Right cardiac atrium (tissue), 5 donors: ENCODE measurements around the gene VANGL2. TPM values are rescaled to one million over a fixed set of nuclear protein-coding genes. Genes with fewer than 3 reads are reported as not detected.

Experiments used
- ATAC-seq, 2 donors: fragments of 200-7000 bp; cut with Tn5 transposase; one replicate each; pipeline versions ENCODE4 v1.8.0 to v1.9.1; 2020; ENCODE audit warnings: moderate library complexity in 2 of 2, mild to moderate bottlenecking in 1 of 2
- DNase-seq, 3 donors: peaks; one replicate each; pipeline ENCODE4 v3.0.0-alpha.2; 2020
- H3K27ac ChIP-seq: one replicate; pipeline ENCODE4 v1.5.1; 2013; ENCODE audit warnings: mild to moderate bottlenecking, low read length, control low read depth, moderate library complexity
- H3K27me3 ChIP-seq: one replicate; pipeline ENCODE4 v1.6.1; 2013; ENCODE audit not compliant: control insufficient read depth, insufficient read depth
- H3K4me1 ChIP-seq: one replicate; pipeline ENCODE4 v1.6.1; 2013; ENCODE audit warnings: low read length; ENCODE audit not compliant: control insufficient read depth, insufficient read depth
- H3K4me3 ChIP-seq: one replicate; pipeline ENCODE4 v1.5.1; 2013; ENCODE audit warnings: low read length, control low read depth
- H3K9me3 ChIP-seq: one replicate; pipeline ENCODE4 v1.6.1; 2013; ENCODE audit warnings: low read length; ENCODE audit not compliant: control insufficient read depth
- WGBS: extraction: QIAGEN DNeasy Blood & Tissue Kit; methylation state at CpG from one replicate; pipeline ENCODE4 v1.1.7; 2013; 5-methylcytosine and 5-hydroxymethylcytosine counted together
- intact Hi-C, 4 donors: fragments of 100-400 bp; cut with DNase I; formaldehyde crosslinking; loops; one replicate each; pipeline versions ENCODE4 v1.11.0 to v1.14.0; 2022 to 2023
- polyA plus RNA-seq: library from polyadenylated mRNA; stranded (reverse); fragments of 200-250 nt; gene quantifications from one replicate; pipeline ENCODE4 v1.2.3, GENCODE V29; 2013
- total RNA-seq, 4 donors: library from RNA; stranded (reverse); fragmentation: NEBNext Ultra II Directional; extraction: Animal tissue kit (Norgen Biotek cat#: 25700); gene quantifications; one replicate each; pipeline ENCODE4 v1.2.1, GENCODE V29; 2021
- donor health status: healthy with polysubstance abuse.
- donor health status: DM: no; HTN: yes; CAD: no.
- donor health status: DM: no; HTN: no; CAD: no.
- donor health status: DM: no; HTN: yes; CAD: no; lungs with severe emphysema.
- donor health status: DM: yes; HTN: yes; CAD: no.

The VANGL2 gene
- total and polyA plus RNA-seq, 5 donors, result 4.7 to 11.4 (median 8.5) TPM

GRCh38 chr1:160416369-160416768 lies 16.0 kb downstream of the VANGL2 start:
- peak; percentile 27 to 40 for ATAC-seq
- intact Hi-C loops, result no loop called here
- no peaks in the 10 kb centered on the region for H3K27me3 ChIP-seq
- 73% methylated on average over 4 of the region's 4 CpGs for WGBS
- no peaks in the 10 kb centered on the region for H3K9me3 ChIP-seq
- H3K27ac ChIP-seq, result no peak overlapping the region
- H3K4me3 ChIP-seq, result no peak overlapping the region
- DNase-seq, result no peak
- H3K4me1 ChIP-seq, result peaks cover 3% of the 10 kb centered on the region

DNA sequence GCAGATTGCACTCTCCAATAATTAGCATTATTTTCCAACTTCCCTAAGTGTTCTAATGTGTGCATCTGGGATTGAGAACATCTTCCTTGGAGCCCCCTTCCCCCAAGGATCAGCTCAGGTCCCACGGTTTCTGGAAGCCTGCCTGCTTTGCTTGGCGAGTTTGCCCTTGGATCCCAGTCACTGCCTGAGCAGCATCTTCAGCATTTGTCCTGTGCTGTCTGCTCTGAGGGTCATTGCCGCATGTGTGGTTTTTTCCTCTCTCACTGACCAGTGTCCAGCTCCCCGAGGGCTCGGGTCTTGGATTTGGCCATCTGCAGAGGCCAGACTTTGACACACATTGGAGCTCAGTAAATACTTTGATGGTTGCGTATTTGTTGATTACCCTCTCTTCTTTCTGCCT lies 18.1 kb downstream of the VANGL2 start:
- no peak for ATAC-seq
- Histone ChIP-seq H3K4me1 (peaks cover 2% of the 10 kb centered on the region), H3K9me3 (no peaks in the 10 kb centered on the region), H3K27me3 (no peaks in the 10 kb centered on the region), H3K27ac (no peak overlapping the region), H3K4me3 (no peak overlapping the region)
- DNase-seq, result no peak
- 84% methylated on average over 6 of the region's 6 CpGs for WGBS
- intact Hi-C loops, result no loop called here

- ATAC-seq, result no peak
- peak in 1 of 3 donors; percentile 45 for DNase-seq
- WGBS, result 94% methylated on average over 34 of the region's 34 CpGs
- intact Hi-C loops, result no loop called here
- no peak overlapping the region for H3K4me3 ChIP-seq
- H3K27ac ChIP-seq, result no peak overlapping the region
- no peaks in the 10 kb centered on the region for H3K9me3 ChIP-seq
- H3K4me1 ChIP-seq, result peaks cover 2% of the 10 kb centered on the region
- H3K27me3 ChIP-seq, result no peaks in the 10 kb centered on the region
These were observed 18.9 kb downstream of the VANGL2 start for GRCh38 chr1:160419150-160419837.

- intact Hi-C loops, result no loop called here
- 71% methylated on average over 4 of the region's 4 CpGs for WGBS
- Histone ChIP-seq H3K9me3 (no peaks in the 10 kb centered on the region), H3K4me3 (no peak overlapping the region), H3K4me1 (peaks cover 2% of the 10 kb centered on the region), H3K27ac (no peak overlapping the region), H3K27me3 (no peaks in the 10 kb centered on the region)
- no peak for DNase-seq
- ATAC-seq, result no peak
These were observed 19.4 kb downstream of the VANGL2 start for GRCh38 chr1:160419838-160420169.

- WGBS, result 94% methylated on average over 7 of the region's 7 CpGs
- no peak overlapping the region for H3K4me3 ChIP-seq
- H3K27ac ChIP-seq, result no peak overlapping the region
- intact Hi-C loops, result no loop called here
- no peaks in the 10 kb centered on the region for H3K9me3 ChIP-seq
- no peak for DNase-seq
- no peak for ATAC-seq
- no peaks in the 10 kb centered on the region for H3K27me3 ChIP-seq
- H3K4me1 ChIP-seq, result no peaks in the 10 kb centered on the region
These were observed 20.8 kb downstream of the VANGL2 start for GRCh38 chr1:160420881-160421842.

- no peaks in the 10 kb centered on the region for H3K9me3 ChIP-seq
- WGBS, result 90% methylated on average over 5 of the region's 5 CpGs
- DNase-seq, result no peak
- H3K27ac ChIP-seq, result no peak overlapping the region
- ATAC-seq, result no peak
- intact Hi-C loops, result no loop called here
- no peaks in the 10 kb centered on the region for H3K4me1 ChIP-seq
- no peak overlapping the region for H3K4me3 ChIP-seq
- H3K27me3 ChIP-seq, result no peaks in the 10 kb centered on the region
These were observed 21.5 kb downstream of the VANGL2 start for GRCh38 chr1:160421881-160422280.

GRCh38 chr1:160423966-160424365 lies 23.6 kb downstream of the VANGL2 start:
- Histone ChIP-seq H3K9me3 (no peaks in the 10 kb centered on the region), H3K4me1 (no peaks in the 10 kb centered on the region), H3K4me3 (no peak overlapping the region), H3K27ac (no peak overlapping the region), H3K27me3 (no peaks in the 10 kb centered on the region)
- no peak for ATAC-seq
- no peak for DNase-seq
- WGBS, result 88% methylated on average over 7 of the region's 7 CpGs
- intact Hi-C loops, result no loop called here

- peaks cover 2% of the 10 kb centered on the region for H3K4me1 ChIP-seq
- no peak for DNase-seq
- ATAC-seq, result no peak
- H3K27ac ChIP-seq, result no peak overlapping the region
- H3K27me3 ChIP-seq, result no peaks in the 10 kb centered on the region
- H3K9me3 ChIP-seq, result no peaks in the 10 kb centered on the region
- WGBS, result 87% methylated on average over 5 of the region's 5 CpGs
- H3K4me3 ChIP-seq, result no peak overlapping the region
- intact Hi-C loops, result no loop called here
These were observed 25.5 kb downstream of the VANGL2 start for GRCh38 chr1:160425847-160426246.

GRCh38 chr1:160427625-160428024 lies 27.3 kb downstream of the VANGL2 start:
- no peak overlapping the region for H3K27ac ChIP-seq
- DNase-seq, result no peak

DNA sequence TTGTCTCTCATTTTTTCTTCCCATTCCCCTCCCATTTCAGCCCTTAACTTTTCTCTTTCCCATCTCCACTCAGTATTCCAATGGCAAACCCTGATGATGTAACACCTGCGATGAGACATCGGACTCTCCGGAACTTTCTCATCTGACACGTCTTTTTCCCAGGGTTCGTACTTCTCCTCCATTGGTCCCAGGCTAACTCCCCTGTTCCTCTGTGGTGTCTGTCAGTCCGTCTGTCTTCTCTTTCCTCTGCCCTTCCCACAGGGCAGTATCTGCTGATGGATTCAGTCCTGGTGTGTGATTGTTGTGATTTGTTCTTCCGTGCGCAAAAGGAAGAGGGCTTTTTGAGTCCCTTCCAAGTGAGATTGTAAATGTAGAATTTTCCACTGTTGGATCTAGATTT lies 27.7 kb downstream of the VANGL2 start:
- H3K4me3 ChIP-seq, result no peak overlapping the region
- no peaks in the 10 kb centered on the region for H3K9me3 ChIP-seq
- no peak overlapping the region for H3K27ac ChIP-seq
- peaks cover 2% of the 10 kb centered on the region for H3K4me1 ChIP-seq
- DNase-seq (no peak), ATAC-seq (peak in 1 of 2 donors; percentile 56)
- WGBS, result 85% methylated on average over 8 of the region's 8 CpGs
- intact Hi-C loops, result loop anchor here in 2 of 4 donors (2.0 kb wide), 1 partner anchor 179 kb away; no protein-coding TSS in a partner anchor
- no peaks in the 10 kb centered on the region for H3K27me3 ChIP-seq

More at GRCh38 chr1:160427625-160428024, 27.3 kb downstream of the VANGL2 start:
- WGBS, result 90% methylated on average over 7 of the region's 7 CpGs
- intact Hi-C loops, result loop anchor here in 2 of 4 donors (2.0 kb wide), 1 partner anchor 179 kb away; no protein-coding TSS in a partner anchor
- H3K4me1 ChIP-seq, result peaks cover 2% of the 10 kb centered on the region
- no peak overlapping the region for H3K4me3 ChIP-seq
- H3K9me3 ChIP-seq, result no peaks in the 10 kb centered on the region
- peak in 1 of 2 donors; percentile 5 for ATAC-seq
- no peaks in the 10 kb centered on the region for H3K27me3 ChIP-seq

- peak; percentile 78 to 83 for ATAC-seq
- Histone ChIP-seq H3K27ac (no peak overlapping the region), H3K4me1 (peaks cover 2% of the 10 kb centered on the region)
These were observed 28.3 kb downstream of the VANGL2 start for GRCh38 chr1:160428655-160429054.

More at GRCh38 chr1:160428655-160429054, 28.3 kb downstream of the VANGL2 start:
- Histone ChIP-seq H3K9me3 (no peaks in the 10 kb centered on the region), H3K4me3 (no peak overlapping the region), H3K27me3 (no peaks in the 10 kb centered on the region)
- 55% methylated on average over 1 of the region's 1 CpG for WGBS
- DNase-seq, result peak; percentile 44 to 83 (median 71)
- intact Hi-C loops, result loop anchor here in 2 of 4 donors (2.0 kb wide), 1 partner anchor 178 kb away; no protein-coding TSS in a partner anchor
